Lung (tissue), 12 donors: ENCODE data around the gene FRMD3. TPM values are rescaled to one million over a fixed set of nuclear protein-coding genes. Genes with fewer than 3 reads are reported as not detected.

Experiments
- ATAC-seq: fragments of 200-7000 bp; cut with Tn5 transposase; one replicate; pipeline ENCODE4 v1.9.1; 2020; ENCODE audit warnings: moderate number of reproducible peaks; ENCODE audit not compliant: insufficient read depth, low FRiP score
- DNase-seq, 3 donors: peaks; one replicate each; pipeline ENCODE4 v3.0.0-alpha.2; 2013 to 2017
- H3K27ac ChIP-seq, 2 donors: one replicate each; pipeline ENCODE4 v1.5.1; 2013; ENCODE audit warnings: mild to moderate bottlenecking in 2 of 2, moderate library complexity in 2 of 2, control low read depth in 1 of 2, inconsistent platforms in 1 of 2, low read depth in 1 of 2, low read length in 1 of 2
- H3K27me3 ChIP-seq, 3 donors: one replicate each; pipeline ENCODE4 v1.5.1; 2013; ENCODE audit warnings: low read length in 2 of 3; ENCODE audit not compliant: control insufficient read depth in 3 of 3, insufficient read depth in 3 of 3
- H3K36me3 ChIP-seq, 4 donors: one replicate each; pipeline ENCODE4 v1.5.1; 2013; ENCODE audit warnings: low read length in 4 of 4, mild to moderate bottlenecking in 1 of 4, moderate library complexity in 1 of 4; ENCODE audit not compliant: control insufficient read depth in 4 of 4, insufficient read depth in 4 of 4
- H3K4me1 ChIP-seq, 5 donors: one replicate each; pipeline ENCODE4 v1.5.1; 2013; ENCODE audit warnings: low read length in 5 of 5, mild to moderate bottlenecking in 2 of 5, moderate library complexity in 1 of 5; ENCODE audit not compliant: control insufficient read depth in 5 of 5, insufficient read depth in 5 of 5
- H3K4me3 ChIP-seq: one replicate; pipeline ENCODE4 v1.5.1; 2013; ENCODE audit warnings: mild to moderate bottlenecking, control low read depth, moderate library complexity
- H3K9ac ChIP-seq, 2 donors: one replicate each; pipeline ENCODE4 v1.5.1; 2013; ENCODE audit warnings: low read length in 2 of 2, control low read depth in 1 of 2; ENCODE audit not compliant: insufficient read depth in 1 of 2
- H3K9me3 ChIP-seq, 4 donors: one replicate each; pipeline ENCODE4 v1.5.1; 2013; ENCODE audit warnings: low read length in 3 of 4, mild to moderate bottlenecking in 1 of 4, moderate library complexity in 1 of 4; ENCODE audit not compliant: control insufficient read depth in 4 of 4, insufficient read depth in 3 of 4
- WGBS, 2 donors: extraction: QIAGEN DNeasy Blood & Tissue Kit; methylation state at CpG; one replicate each; pipeline ENCODE4 v1.1.7; 2013; 5-methylcytosine and 5-hydroxymethylcytosine counted together
- polyA plus RNA-seq, 2 donors: library from polyadenylated mRNA; stranded (reverse); fragments of 200-250 nt; gene quantifications; one replicate each; pipeline ENCODE4 v1.2.1, GENCODE V29; 2013
- total RNA-seq, 2 donors: library from RNA; depleted of rRNA in 1 of 2; stranded (reverse); fragments of >200 nt in 1 of 2; gene quantifications; one replicate each; pipeline ENCODE4 v1.2.1, GENCODE V29; 2014 to 2021
- TF ChIP-seq, protein P1 (sequence below): IDR thresholded peaks from 2 replicates; pipeline ENCODE4 v1.5.1; 2012; ENCODE audit warnings: mild to moderate bottlenecking; ENCODE audit errors: control extremely low read depth, extremely low read depth
- donor health status: control.
- donor health status: control.
- donor health status: Bipolar disorder and iron deficiency.
- donor health status: healthy.
- donor health status: DM: yes; HTN: yes; CAD: no.

Gene FRMD3
- total and polyA plus RNA-seq, 4 donors, result 0.75 to 3.2 (median 1.6) TPM

DNA sequence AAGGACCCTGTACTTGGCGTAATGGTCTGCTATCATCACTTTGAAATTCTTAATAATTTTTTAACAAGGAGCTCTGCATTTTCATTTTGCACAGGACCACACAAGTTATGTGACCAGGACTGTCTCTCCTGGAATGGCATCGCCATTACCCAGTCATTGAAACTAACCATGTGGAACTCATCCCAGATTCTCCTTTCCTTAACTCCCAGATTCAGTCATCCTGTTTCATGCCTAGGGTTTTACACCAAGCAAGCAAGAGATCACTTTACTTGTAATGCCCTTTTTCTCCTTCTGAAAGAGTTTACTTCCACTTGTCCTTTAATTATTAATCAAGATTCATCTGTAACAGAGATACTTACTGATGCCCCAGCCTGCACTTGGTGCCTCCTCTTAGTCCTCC is 12.0 kb downstream of the FRMD3 start:
- ATAC-seq (no peak), DNase-seq (no peak)
- TF ChIP-seq, protein P1, sequence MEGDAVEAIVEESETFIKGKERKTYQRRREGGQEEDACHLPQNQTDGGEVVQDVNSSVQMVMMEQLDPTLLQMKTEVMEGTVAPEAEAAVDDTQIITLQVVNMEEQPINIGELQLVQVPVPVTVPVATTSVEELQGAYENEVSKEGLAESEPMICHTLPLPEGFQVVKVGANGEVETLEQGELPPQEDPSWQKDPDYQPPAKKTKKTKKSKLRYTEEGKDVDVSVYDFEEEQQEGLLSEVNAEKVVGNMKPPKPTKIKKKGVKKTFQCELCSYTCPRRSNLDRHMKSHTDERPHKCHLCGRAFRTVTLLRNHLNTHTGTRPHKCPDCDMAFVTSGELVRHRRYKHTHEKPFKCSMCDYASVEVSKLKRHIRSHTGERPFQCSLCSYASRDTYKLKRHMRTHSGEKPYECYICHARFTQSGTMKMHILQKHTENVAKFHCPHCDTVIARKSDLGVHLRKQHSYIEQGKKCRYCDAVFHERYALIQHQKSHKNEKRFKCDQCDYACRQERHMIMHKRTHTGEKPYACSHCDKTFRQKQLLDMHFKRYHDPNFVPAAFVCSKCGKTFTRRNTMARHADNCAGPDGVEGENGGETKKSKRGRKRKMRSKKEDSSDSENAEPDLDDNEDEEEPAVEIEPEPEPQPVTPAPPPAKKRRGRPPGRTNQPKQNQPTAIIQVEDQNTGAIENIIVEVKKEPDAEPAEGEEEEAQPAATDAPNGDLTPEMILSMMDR, result no peak
- Histone ChIP-seq H3K4me3 (no peak overlapping the region), H3K4me1 (no peaks in the 10 kb centered on the region), H3K27me3 (peaks cover 0 to 4% (median 0%) of the 10 kb centered on the region in 3 donors), H3K9ac (no peak overlapping the region), H3K9me3 (no peaks in the 10 kb centered on the region), H3K27ac (no peak overlapping the region), H3K36me3 (no peaks in the 10 kb centered on the region)
- 96% methylated on average over 2 of the region's 2 CpGs for WGBS, 2 donors

DNA sequence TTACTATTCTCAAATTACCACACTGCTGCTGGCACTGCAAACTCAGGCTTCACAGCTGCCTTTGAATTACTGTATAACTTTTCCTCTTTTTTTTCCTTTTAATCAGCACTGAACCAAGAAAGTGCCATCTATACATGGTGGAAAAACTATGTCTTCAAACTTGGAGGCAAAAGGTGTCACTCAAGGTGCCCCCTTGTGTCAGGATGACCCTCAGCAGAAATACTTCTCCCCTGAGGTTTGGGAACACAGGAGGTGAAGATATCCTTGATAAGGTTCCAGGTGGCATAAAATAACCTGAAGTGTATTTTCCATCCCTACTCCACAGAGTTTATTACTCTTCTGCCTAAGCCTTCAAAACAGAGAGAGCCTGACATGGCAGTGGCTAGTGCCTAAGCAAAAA is 14.5 kb downstream of the FRMD3 start:
- peaks cover 0 to 4% (median 0%) of the 10 kb centered on the region in 3 donors for H3K27me3 ChIP-seq
- no peak overlapping the region for H3K27ac ChIP-seq
- no peak for ATAC-seq
- TF ChIP-seq, protein P1, result no peak
- DNase-seq, result no peak
- H3K9me3 ChIP-seq, result no peaks in the 10 kb centered on the region
- H3K36me3 ChIP-seq, result no peaks in the 10 kb centered on the region
- H3K9ac ChIP-seq, result no peak overlapping the region
- H3K4me1 ChIP-seq, result no peaks in the 10 kb centered on the region
- no peak overlapping the region for H3K4me3 ChIP-seq

DNA sequence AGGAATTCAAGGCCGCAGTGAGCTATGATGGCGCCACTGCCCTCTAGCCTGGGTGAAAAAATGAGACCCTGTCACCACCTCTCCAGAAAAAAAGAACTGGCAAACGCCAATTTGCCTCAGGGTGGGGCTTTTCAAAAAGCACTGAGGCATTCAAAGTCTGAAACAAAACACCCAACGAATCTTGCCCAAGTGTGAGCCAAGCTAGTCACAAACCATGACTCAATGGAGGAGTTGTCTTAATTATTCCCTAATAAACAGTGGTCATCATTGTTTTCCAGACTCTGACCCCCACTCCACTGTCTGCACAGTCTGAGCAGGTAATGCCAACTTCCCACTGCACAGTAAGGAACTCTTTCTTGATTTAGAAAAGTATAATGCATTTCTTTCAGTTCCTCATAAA is 16.8 kb downstream of the FRMD3 start:
- no peaks in the 10 kb centered on the region for H3K4me1 ChIP-seq
- no peak overlapping the region for H3K27ac ChIP-seq
- peaks cover 0 to 4% (median 0%) of the 10 kb centered on the region in 3 donors for H3K27me3 ChIP-seq
- DNase-seq, result no peak
- whole genome bisulfite sequencing, 2 donors, result 70 to 76% methylated on average over 4 of the region's 4 CpGs
- no peak for ATAC-seq
- no peak overlapping the region for H3K9ac ChIP-seq
- H3K36me3 ChIP-seq, result no peaks in the 10 kb centered on the region
- TF ChIP-seq, protein P1, result no peak
- no peaks in the 10 kb centered on the region for H3K9me3 ChIP-seq
- H3K4me3 ChIP-seq, result no peak overlapping the region

GRCh38 chr9:83521011-83521410 is 17.2 kb downstream of the FRMD3 start:
- no peak overlapping the region for H3K9ac ChIP-seq
- peaks cover 0 to 4% (median 0%) of the 10 kb centered on the region in 3 donors for H3K27me3 ChIP-seq
- H3K4me3 ChIP-seq, result no peak overlapping the region
- ATAC-seq, result no peak
- no peaks in the 10 kb centered on the region for H3K9me3 ChIP-seq
- WGBS, 2 donors, result 35 to 75% methylated on average over 1 of the region's 1 CpG
- no peaks in the 10 kb centered on the region for H3K4me1 ChIP-seq
- no peaks in the 10 kb centered on the region for H3K36me3 ChIP-seq
- TF ChIP-seq, protein P1, result no peak
- no peak for DNase-seq
- H3K27ac ChIP-seq, result no peak overlapping the region
